ENCODE measurements around the gene ASRGL1.
A peak's percentile ranks its signal among the peaks of the same experiment; 100 is the strongest.
"Not testable (repeated sequence)": the region's sequence is repeated elsewhere in the genome, so short reads cannot be mapped to it uniquely, and the experiment has no call there.

The ASRGL1 gene

GRCh38 chr11:62337303-62338181, at the start of gene ASRGL1:
Gene ASRGL1, plus strand, starts transcription at chr11:62337448. Its CDS starts 530 bp downstream, at chr11:62337978.
- peak; percentile 82 for DNase-seq

DNA sequence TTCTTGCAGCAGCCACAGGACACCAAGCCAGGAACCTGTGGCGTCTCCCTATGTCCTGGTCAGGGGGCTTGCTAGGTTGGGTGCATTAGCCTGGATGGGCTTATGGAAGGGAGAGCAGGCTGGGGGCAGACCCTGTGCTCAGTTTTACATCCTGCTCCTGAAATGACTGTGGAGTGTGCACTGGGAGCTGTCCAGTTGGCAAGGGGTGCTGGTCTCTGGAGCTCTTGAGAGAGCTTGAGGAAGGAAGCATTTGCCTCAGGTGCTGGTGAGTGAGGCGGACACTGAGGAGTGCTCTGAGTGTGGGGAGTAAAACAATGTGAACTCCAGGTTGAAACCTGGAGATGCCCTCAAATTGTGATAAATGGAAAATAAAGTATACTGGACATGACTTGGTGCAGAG, 41.7 kb upstream of the ASRGL1 start:
- no peak for DNase-seq

- DNase-seq = no peak
Measured at GRCh38 chr11:62298975-62299374, 38.3 kb upstream of the ASRGL1 start, which contains the start of gene SCGB1D4. Gene SCGB1D4, minus strand, starts transcription at chr11:62299075. Its CDS starts 65 bp downstream, at chr11:62299010.

DNA sequence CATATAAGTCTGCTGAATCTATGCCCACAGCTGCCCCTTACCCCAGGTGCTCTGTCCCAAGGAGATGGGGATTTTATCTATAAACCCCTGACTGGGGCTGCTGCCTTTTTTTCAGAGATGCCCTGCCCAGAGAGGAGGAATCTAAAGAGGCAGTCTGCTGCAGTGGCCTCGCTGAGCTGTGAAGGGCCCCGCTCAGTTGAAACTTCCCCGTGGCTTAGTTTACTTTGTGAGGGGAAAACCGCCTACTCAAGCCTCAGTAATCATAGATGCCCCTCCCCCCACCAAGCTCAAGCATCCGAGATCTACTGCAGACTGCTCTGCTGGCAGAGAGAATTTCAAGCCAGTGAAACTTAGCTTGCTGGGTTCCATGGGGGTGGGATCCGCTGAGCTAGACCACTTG, 31.0 kb upstream of the ASRGL1 start:
- DNase-seq = no peak

DNA sequence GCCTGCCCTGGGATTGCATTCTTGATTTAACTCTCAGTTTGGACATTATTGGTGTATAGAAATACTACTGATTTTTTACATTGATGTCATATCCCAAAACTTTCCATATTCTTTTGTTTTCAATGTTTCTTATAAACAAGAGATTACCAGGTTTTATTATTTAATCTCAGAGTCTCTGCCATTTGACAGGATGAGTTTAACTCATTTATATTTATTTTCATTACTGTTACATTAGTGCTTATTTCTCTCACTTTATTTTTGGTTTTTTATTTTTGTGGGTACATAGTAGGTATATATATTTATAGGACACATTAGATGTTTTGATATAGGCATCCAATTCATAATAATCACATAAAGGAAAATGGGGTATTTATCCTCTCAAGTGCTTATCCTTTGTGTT, 29.3 kb upstream of the ASRGL1 start:
- DNase-seq = no peak

DNA sequence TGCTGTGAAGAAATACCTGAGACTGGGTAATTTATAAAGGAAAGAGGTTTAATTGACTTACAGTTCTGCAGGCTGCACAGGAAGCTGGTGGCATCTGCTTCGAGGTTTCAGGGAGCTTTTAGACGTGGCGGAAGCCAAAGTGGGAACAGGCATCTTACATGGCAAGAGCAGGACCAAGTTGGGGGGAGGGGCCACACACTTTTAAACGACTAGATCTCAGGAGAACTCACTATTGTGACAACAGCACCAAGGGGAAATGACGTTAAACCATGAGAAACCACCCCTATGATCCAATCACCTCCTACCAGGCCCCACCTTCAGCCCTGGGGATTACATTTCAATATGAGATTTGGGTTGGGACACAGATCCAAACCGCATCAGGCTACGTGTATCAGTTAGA, 27.3 kb upstream of the ASRGL1 start:
- DNase-seq = no peak

GRCh38 chr11:62315431-62315830, 21.8 kb upstream of the ASRGL1 start:
- DNase-seq = no peak

GRCh38 chr11:62322524-62322923, 14.7 kb upstream of the ASRGL1 start:
- DNase-seq = no peak

GRCh38 chr11:62324731-62325556, 12.3 kb upstream of the ASRGL1 start:
- DNase-seq = peak; percentile 70

DNA sequence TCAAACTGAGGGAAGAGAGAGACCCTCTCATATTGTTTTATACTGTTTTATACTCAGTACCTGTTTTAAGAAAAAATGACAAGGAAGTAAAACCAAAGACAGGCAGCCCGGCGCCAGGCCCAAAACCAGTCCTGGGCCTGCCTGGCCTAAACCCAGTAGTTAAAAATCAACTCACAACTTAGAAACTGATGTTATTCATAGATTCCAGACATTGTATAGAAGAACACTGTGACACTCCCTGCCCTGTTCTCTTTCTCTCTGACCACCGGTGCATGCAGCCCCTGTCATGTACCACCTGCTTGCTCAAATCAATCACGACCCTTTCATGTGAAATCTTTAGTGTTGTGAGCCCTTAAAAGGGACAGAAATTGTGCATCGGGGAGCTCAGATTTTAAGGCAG, 11.5 kb upstream of the ASRGL1 start:
- not testable (repeated sequence) for DNase-seq

- not testable (repeated sequence) for DNase-seq
Measured at GRCh38 chr11:62326719-62327118, 10.5 kb upstream of the ASRGL1 start.

GRCh38 chr11:62327541-62327940, 9.7 kb upstream of the ASRGL1 start:
- not testable (repeated sequence) for DNase-seq

- DNase-seq = not testable (repeated sequence)
Measured at GRCh38 chr11:62331264-62331663, 6.0 kb upstream of the ASRGL1 start.

GRCh38 chr11:62333768-62334167, 3.5 kb upstream of the ASRGL1 start:
- DNase-seq = no peak

GRCh38 chr11:62336949-62337302, 322 bp upstream of the ASRGL1 start:
- not testable (repeated sequence) for DNase-seq

DNA sequence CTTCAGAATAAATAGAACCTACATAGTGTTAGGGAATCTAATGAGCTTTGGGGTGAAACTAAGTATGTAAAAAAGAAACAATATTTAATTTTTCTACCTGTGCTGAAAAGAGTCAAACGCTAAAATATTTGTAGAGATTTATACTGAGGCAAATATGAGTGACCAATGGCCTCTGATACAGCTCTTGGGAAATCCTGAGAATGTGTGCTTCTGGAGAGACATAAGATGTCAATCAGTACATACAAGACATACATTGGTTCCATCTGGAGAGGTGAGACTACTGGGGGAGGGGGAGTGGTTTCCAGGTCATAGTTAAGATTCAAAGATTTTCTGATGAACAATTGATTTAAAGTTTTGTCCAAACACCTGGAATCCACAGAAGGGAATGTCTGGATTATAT, 970 bp downstream of the ASRGL1 start:
- DNase-seq = no peak

- DNase-seq = peak; percentile 67
Measured at GRCh38 chr11:62340269-62340901, 3.1 kb downstream of the ASRGL1 start.

- DNase-seq = no peak
Measured at GRCh38 chr11:62341588-62341987, 4.3 kb downstream of the ASRGL1 start.

DNA sequence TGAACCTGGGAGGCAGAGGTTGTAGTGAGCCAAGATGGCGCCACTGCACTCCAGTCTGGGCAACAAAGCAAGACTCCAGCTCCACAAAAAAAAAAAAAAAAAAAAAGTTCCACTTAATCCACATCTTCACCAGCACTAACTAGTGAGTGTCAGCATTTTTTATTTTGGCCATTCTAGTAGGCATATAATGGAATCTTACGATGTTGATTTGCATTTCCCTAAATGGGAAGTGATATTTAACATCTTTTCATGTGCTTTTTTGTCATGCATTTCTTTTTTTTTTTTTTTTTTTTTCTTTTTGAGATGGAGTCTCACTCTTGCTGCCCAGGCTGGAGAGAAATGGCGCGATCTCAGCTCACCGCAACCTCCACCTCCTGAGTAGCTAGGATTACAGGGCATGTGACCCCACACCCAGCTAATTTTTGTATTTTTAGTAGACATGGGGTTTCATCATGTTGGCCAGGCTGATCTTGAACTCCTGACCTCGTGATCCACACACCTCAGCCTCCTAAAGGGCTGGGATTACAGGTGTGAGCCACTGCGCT, 6.5 kb downstream of the ASRGL1 start:
- not testable (repeated sequence) for DNase-seq

DNA sequence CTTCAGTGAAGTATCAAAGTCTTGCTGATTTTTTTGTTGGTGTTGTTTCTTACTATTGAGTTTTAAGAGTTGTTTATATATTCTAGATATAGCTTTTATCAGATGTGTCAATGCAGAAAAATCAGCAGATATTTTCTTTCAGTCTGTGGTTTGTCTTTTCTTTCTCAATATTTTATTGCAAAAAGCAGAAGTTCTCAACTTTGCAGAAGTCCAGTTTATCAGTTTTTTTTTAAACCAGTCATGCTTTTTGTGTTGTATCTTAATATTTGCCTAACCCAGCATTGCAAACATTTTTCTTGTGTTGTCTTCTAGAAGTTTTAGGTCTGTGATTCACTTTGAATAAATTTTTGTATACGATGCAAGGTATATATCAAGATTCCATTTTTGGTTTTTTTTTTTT, 7.0 kb downstream of the ASRGL1 start:
- no peak for DNase-seq

DNA sequence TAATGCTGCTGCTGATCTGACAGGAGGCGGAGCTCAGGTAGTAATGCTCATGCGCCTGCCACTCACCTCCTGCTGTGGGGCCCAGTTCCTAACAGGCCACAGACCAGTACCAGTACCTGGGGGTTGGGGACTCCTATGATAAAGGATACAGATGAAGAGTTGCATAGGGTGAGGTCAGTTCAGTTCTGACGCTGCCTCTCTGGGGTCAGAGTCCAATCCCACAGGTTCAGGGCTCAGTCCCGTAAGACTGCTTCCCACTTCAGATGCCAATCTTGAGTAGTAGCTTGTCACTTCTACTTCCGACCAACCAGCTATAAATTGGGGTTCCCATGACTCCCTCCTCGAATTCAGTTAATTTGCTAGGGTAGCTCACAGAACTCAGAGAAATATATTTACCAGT, 8.6 kb downstream of the ASRGL1 start:
- DNase-seq = no peak

DNA sequence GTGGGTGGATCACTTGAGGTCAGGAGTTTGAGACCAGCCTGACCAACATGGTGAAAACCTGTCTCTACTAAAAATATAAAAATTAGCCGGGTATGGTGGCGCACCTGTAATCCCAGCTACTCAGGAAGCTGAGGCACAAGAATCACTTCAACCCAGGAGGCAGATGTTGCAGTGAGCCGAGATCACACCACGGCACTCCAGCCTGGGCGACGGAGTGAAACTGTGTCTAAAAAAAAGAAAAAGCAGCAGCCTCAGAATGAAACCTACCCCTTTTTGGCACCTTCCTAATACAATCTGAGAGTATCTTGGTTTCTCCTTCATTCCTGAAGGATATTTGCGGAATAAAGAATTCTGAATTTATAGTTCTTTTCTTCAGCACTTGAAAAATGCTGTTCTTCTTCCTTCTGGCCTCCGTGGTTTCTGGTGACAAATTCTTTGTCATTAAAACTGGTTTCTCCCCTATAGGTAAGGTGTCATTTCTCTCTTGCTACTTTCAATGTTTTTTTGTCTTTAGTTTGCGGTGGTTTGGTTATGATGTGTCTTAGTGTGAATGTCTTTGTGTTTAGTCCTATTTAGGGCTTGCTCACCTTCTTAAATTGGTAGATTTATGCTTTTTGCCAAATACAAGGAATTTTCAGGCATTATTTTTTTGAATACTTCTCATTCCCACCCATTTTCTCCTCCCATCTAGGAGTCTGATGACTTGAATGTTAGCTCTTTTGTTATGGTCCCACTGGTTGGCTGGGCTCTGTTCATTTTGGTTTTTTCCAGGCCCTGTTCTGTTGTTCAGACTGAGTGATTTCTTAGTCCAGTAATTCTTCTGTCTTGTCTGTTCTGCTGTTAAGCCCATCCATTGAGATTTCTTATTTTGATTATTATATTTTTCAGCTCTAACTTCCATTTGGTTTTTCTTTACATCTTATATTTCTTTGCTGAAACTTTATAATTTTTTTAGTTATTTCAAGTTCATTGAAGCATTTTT, 15.4 kb downstream of the ASRGL1 start:
- DNase-seq = no peak
